HG03025 (cell line): ENCODE data around the gene RRM2.
"Not testable (repeated sequence)": the region's sequence is repeated elsewhere in the genome, so short reads cannot be mapped to it uniquely, and the experiment has no call there.

Experiments used
- ATAC-seq: cut with Tn5 transposase; IDR thresholded peaks from one replicate; pipeline ENCODE4 v1.9.1; 2021; ENCODE audit warnings: mild to moderate bottlenecking, moderate library complexity; ENCODE audit not compliant: unreplicated experiment, low FRiP score

RRM2 gene

GRCh38 chr2:10089565-10090190, 32.9 kb upstream of the RRM2 start:
- ATAC-seq, result no peak

GRCh38 chr2:10091182-10091888, 31.2 kb upstream of the RRM2 start:
- ATAC-seq, result no peak

GRCh38 chr2:10091889-10092244, 30.7 kb upstream of the RRM2 start:
- ATAC-seq, result not testable (repeated sequence)

- ATAC-seq, result no peak
Observed at GRCh38 chr2:10094271-10094814, 28.2 kb upstream of the RRM2 start.

GRCh38 chr2:10095175-10095574, 27.4 kb upstream of the RRM2 start:
- no peak for ATAC-seq

GRCh38 chr2:10096641-10097040, 25.9 kb upstream of the RRM2 start:
- no peak for ATAC-seq

- no peak for ATAC-seq
Observed at GRCh38 chr2:10097352-10098148, 25.0 kb upstream of the RRM2 start.

GRCh38 chr2:10101491-10101890, 21.0 kb upstream of the RRM2 start:
- ATAC-seq, result no peak

- no peak for ATAC-seq
Observed at GRCh38 chr2:10103179-10103578, 19.4 kb upstream of the RRM2 start.

- ATAC-seq, result not testable (repeated sequence)
Observed at GRCh38 chr2:10104906-10105305, 17.6 kb upstream of the RRM2 start.

GRCh38 chr2:10109311-10109710, 13.2 kb upstream of the RRM2 start:
- no peak for ATAC-seq

GRCh38 chr2:10119027-10119325, 3.6 kb upstream of the RRM2 start:
- no peak for ATAC-seq

- no peak for ATAC-seq
Observed at GRCh38 chr2:10119601-10120157, 2.9 kb upstream of the RRM2 start.

- ATAC-seq, result peak; percentile 62
Observed at GRCh38 chr2:10120158-10120876, 2.2 kb upstream of the RRM2 start.

GRCh38 chr2:10120877-10121574, 1.5 kb upstream of the RRM2 start:
- no peak for ATAC-seq

- no peak for ATAC-seq
Observed at GRCh38 chr2:10123281-10123680, 742 bp downstream of the RRM2 start.

GRCh38 chr2:10124538-10125045, 2.1 kb downstream of the RRM2 start:
- no peak for ATAC-seq

GRCh38 chr2:10125842-10126631, 3.5 kb downstream of the RRM2 start:
- ATAC-seq, result no peak

- ATAC-seq, result no peak
Observed at GRCh38 chr2:10126632-10127026, 4.1 kb downstream of the RRM2 start.
